GM21447 (cell line): ENCODE results near the gene GSK3B.
A peak's percentile ranks its signal among the peaks of the same experiment; 100 is the strongest.

ENCODE experiments used
- ATAC-seq: cut with Tn5 transposase; IDR thresholded peaks from one replicate; pipeline ENCODE4 v1.9.1; 2021; ENCODE audit not compliant: unreplicated experiment

Gene GSK3B

GRCh38 chr3:119826711-119827608 is 267.3 kb downstream of the GSK3B start:
- ATAC-seq: no peak

- no peak for ATAC-seq
These were observed 268.4 kb downstream of the GSK3B start for GRCh38 chr3:119825820-119826219.

DNA sequence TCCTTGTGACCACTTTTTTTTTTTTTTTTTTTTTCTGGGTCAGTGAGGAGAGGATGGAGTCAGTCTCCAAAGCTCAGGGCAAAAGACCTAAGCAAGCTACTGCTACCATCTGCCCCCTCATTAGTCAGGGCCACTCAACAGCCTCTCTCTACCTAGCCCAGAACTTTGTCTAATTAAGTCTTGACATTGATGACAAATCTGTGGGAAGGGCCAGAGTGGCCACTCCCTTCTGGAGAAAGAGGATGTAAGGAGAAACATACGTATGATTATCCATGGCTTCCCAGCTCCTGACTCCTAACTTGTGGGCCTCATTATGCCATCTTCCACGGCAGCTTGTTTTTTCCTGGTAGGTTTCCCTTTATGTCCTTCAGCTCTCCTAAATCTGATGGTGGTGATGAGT is 274.4 kb downstream of the GSK3B start:
- ATAC-seq: no peak

GRCh38 chr3:119818937-119819336 is 275.3 kb downstream of the GSK3B start:
- ATAC-seq: no peak

DNA sequence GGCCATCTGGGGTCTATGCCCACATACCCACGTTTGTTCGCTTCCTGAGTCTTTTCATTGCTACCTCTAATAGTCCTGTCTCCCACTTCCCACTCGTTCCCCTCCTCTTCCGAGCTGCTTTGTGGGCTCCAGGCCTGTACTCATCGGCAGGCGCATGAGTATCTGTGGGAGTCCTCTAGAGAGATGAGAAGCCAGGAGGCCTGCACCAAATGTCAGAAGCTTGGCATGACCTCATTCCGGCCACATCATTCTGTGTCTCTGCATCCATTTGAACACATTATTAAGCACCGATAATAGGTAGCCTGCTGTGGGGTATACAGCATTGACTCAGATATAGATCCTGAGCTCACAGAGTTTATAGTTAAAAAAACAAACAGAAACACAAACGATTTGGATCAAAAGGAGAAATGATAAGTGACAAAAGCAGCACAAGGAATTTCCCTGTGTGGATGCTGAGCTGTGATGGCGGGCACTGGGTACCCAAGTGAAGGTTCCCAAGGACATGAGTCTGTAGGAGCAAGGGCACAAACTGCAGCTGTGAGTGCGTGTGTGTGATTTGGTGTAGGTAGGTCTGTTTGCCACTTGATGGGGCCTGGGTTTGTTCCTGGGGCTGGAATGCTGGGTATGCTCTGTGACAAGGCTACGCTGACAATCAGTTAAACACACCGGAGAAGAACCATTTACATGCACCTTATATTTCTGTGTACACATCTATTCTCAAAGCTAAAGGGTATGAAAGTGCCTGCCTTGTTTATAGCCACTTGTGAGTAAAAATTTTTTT is 276.5 kb downstream of the GSK3B start:
- ATAC-seq: no peak

- ATAC-seq: no peak
These were observed 277.2 kb downstream of the GSK3B start for GRCh38 chr3:119817071-119817470.

DNA sequence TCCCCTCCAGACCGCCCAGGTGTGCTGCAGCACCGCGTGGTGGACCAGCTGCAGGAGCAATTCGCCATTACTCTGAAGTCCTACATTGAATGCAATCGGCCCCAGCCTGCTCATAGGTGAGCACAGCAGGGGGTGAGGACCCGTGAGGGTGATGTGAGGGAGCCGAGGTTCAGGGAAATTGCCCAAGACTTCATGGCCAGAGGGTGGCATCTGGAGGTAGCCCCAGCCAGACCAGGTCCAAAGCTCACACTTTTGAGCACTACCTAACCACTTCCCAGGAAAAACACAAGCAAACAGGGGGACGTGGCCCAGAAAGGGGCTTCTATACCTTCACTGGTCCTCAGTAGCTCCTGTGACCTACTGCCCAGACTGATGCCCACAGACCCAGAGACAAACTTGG is 278.5 kb downstream of the GSK3B start:
- no peak for ATAC-seq

DNA sequence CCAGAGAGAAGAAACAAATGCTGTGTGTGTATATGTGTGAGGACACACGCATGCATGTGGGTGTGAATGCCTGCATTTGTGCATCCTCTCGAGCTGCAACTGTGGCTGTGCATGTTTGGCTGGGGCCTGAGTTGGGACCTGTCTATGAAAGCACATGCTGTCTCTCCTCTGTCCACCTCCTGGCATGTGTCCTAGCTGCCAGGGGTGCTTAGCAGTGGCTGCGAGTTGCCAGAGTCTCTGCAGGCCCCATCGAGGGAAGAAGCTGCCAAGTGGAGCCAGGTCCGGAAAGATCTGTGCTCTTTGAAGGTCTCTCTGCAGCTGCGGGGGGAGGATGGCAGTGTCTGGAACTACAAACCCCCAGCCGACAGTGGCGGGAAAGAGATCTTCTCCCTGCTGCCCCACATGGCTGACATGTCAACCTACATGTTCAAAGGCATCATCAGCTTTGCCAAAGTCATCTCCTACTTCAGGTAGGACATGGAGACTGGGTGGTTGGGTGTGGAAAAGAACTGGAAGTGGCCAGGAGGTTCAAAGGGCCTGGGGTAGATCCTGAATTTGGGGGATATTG is 281.7 kb downstream of the GSK3B start:
- ATAC-seq: no peak

DNA sequence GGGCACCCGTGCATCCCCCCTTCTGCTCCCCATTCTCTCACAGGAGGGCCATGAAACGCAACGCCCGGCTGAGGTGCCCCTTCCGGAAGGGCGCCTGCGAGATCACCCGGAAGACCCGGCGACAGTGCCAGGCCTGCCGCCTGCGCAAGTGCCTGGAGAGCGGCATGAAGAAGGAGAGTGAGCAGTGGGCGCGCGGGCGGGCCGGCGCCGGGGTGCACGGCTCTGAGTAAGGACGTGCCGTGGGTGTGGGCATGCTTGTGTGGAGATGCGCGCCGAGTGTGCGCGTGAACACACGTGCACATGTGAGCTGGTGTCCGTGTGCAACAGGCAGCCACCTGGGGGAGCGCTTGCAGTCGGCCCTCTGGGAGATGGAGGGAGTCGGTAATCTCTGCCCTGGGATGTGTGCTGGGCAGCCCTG is 284.2 kb downstream of the GSK3B start:
- peak; percentile 78 for ATAC-seq

DNA sequence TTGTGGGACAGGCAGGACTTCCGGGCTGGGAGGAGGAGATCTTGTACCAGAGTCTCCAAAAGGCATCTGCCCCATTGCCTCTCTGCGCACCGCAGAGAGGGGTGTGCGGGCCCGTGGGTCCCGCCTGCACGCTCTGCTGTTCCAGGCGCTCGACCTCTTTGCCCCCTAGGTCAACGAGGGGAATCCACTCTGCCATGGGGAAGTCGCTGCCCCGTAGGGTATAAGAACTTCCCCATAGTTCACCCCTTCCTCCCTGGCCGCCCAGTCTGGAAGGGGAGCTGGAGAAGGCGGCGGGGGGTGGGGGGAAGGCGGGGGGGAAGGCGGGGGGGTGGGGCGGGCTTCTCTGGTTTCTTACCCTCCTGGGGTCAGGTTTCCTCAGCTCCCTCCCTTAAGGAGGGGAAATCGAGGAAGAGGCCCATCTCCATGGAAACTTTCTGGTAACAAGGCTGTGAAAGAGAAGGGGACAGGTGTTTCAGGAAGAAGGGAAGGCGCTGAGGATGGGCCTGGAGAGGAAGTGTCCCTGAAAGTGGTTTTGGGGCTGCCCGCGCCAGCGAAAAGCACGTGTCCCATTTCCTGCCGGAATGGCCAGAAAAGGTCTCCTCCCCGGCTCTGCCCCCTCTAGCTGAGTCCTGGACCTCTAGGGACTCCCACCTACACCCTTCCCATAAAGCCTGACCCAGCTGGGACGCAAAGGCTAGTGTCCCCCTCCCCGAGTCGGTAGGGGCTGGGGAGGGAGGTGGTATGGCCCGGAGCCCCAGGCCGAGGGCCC is 284.8 kb downstream of the GSK3B start:
- peak; percentile 44 for ATAC-seq

DNA sequence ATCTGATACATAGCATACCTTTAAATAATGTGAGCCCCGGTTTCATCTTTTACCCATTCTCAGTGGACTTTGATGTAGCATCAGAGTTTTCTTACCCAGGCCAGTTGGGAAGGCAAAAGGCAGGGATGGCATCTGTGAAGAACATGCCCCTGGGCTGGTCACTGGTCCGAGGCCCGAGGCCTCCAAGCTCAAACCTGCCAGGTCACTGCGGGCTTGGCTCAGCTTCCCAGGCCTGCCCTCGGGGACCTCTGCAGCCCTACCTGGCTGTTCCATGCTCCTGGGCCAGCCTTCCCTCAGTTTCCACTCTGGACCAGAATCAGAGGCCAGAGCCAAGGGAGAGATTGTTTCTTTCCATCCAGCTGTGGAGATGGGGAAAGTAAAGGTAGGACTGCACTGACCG is 285.4 kb downstream of the GSK3B start:
- ATAC-seq: no peak

- ATAC-seq: no peak
These were observed 286.0 kb downstream of the GSK3B start for GRCh38 chr3:119808244-119808643.

GRCh38 chr3:119800844-119801243 is 293.4 kb downstream of the GSK3B start:
- ATAC-seq: no peak

DNA sequence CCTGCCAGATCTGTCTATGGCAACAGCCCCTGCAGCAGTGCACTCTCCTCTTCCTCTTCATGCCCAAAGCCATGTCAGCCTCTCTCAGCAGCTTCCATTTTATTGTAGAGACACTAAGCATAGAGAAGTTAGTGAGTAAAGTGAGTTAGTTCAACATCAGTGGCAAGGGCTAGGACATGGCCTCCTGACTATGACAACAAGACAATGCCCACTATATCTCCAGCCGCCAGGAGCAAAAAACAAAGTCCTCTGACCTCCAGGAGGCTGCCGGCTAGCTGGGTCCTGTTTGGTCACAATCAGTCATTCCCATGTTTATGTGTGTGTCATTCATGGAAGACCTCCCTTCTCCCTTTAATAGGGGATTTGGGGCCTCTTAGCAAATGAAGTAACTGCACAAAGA is 297.5 kb downstream of the GSK3B start:
- no peak for ATAC-seq

- ATAC-seq: no peak
These were observed 297.9 kb downstream of the GSK3B start for GRCh38 chr3:119796368-119796767.

GRCh38 chr3:119795849-119796248 is 298.4 kb downstream of the GSK3B start:
- no peak for ATAC-seq

DNA sequence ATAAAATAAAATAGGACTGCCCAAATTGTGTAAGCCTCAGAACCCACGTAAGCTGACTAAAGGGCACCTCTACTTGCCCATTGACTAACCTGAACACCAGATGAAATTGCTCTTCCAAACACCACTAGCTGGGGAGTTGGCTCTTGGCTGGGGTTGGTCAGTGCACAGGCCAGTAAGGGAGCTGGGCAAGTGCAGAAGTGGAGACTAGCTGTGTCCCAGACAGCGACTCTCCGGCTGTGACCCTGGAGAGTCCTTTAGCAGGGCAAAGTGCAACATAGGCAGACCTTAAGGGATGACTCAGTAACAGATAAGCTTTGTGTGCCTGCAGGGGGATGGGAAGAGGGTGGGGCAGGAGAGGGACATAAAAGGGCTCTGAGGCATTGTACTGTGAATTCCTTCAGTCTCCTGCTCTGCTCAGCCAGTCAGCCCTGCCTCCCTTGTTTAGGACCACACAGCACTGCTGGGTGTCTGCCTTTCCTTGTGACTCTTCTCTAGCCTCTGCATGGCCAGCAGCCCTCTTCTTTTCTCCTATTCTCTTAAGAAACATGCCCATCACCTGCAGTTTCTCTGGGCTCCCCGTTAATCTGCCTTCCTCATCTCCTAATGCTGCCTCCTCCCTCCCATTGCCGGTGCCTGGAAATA is 299.2 kb downstream of the GSK3B start:
- no peak for ATAC-seq

GRCh38 chr3:119794401-119794800 is 299.8 kb downstream of the GSK3B start:
- ATAC-seq: no peak

GRCh38 chr3:119792270-119792669 is 302.0 kb downstream of the GSK3B start:
- no peak for ATAC-seq

DNA sequence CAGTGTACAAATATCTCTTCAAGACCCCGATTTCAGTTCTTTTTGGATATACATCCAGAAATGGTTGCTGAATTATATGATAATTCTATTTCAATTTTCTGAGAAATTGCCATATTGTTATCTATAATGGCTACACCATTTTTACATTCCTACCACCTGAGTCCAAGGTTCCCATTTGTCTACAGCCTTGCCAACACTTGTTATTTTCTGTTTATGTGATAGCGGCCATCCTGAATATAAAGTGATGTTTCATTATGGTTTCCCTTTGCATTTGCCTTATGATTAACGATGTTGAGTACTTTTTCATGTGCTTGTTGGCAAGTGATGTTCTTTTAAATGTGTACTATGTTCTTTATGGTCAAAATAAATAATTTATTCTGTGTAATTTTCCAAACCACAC is 303.9 kb downstream of the GSK3B start:
- no peak for ATAC-seq

- no peak for ATAC-seq
These were observed 307.8 kb downstream of the GSK3B start for GRCh38 chr3:119786409-119786808.
